HG03457 (cell line): ENCODE data around the gene TICRR.

Source experiments
- ATAC-seq: cut with Tn5 transposase; IDR thresholded peaks from one replicate; pipeline ENCODE4 v1.9.1; 2021; ENCODE audit warnings: moderate number of reproducible peaks; ENCODE audit not compliant: unreplicated experiment

TICRR gene

DNA sequence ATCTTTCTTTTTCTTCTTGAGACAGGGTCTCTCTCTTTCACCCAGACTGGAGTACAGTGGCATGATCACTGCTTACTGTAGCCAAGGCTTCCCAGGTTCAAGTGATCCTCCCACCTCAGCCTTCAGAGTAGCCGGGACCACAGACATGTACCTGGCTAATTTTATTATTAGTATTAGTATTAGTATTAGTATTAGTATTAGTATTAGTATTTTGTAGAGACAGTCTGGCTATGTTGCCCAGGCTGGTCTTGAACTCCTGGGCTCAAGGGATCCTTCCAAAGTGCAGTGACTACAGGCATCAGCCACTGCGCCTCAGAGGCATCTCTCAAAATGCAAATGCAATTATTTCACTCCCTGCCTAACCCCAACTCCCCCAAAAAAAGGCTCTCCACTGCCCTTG, 78.3 kb downstream of the TICRR start:
- no peak for ATAC-seq

DNA sequence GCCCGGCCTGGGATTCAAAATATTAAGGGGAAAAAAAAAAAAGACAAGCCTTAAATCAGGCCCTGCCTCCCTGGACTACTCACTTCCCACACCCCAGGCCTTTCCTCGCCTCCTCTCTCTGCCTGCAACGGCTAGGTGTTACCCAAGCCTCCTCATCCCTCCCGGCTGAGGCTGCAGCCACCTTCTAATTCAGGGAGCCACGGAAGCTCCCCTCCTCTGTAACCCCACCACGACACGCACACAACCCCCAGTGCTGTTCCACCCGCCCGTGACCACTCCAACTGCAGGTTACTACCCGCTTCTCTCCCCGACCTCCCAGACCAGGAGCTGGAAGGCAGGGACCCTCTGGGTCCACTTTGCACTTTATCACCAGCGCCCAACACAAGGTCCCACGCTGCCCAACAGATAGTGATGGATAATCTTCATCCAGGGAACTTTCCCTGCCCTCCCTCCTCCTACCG, 79.1 kb downstream of the TICRR start:
- no peak for ATAC-seq

DNA sequence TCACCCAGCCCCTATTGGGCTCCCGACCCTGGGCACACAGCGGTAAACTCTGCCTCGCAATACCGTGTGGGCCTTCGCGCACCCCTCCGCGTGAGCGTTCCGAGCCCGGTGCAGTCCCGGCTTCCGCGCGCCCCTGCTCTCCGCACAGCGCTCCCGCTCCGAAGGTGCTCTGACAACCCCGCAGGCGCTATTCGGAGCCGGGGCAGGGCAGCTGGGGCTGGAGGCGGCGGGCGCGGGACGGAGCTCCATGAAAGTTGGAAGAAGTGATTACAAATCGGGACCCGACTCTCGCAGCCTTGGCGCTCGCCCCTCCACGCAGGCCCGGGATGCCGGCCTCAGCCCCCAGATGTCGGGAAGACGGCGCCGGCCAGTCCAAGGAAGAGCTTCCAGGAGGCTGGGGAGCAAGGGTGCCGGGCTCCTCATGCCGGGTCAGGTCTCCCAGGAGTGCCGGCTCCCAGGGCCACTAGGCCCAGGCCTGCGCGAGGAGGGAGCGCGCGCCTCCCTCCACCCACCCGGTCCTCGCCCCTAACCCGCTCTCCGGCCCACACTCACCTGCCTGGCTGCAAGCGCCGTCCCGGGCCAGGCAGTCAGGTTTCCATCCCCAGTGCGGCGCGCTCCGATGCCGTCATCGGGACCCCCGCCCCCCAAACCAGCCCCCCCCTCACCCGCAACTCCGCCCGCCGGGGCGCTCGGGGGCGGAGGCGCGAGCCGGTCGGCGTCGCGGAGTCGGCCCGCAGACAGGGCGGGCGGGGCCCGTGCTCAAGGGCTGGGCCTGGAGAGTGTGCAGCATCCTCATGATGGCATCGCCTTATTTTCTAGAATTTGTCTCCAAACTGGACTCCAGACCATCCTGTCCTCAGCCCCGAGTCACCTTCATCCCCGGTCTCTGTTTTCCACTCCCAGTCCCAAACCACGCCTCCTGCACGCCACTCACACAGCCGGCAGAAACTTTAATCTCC, 79.9 kb downstream of the TICRR start, which contains the start of gene KIF7:
Gene KIF7 (minus strand): TSS at position 621 of the 959 bp plus-strand sequence. CDS start 2,537 bp downstream, outside the sequence.
- no peak for ATAC-seq

DNA sequence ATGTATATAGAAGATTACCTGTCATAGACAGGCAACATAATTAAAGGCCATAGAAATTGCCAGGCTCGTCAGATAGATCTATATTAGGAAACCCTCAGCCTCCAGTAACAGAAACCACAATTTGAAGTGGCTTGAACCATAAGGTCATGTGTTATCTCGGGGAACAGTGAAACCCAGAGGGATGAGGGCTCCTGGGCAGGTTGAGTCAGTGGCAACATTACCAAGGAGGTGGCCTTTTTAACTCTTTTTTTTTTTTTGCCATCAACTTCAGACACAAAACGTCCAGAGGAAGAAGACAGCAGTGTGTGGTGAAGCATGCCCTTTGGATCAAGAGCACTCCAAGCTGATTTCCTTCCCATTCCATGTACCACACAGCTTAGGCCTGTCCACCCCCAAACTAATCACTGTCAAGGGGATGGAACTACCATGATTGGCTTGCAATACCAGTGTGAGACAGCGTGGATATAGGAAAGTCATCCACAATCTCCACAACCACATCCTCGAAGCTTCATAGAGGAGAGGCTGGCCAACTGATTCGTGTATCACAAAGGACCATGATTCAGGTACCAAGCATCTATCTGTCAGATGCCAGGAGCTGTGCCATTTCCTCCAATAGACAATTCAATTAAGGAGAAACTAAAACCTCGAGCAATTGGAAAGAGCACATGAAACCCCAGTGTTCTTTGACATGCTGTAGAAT, 81.0 kb downstream of the TICRR start:
- no peak for ATAC-seq

DNA sequence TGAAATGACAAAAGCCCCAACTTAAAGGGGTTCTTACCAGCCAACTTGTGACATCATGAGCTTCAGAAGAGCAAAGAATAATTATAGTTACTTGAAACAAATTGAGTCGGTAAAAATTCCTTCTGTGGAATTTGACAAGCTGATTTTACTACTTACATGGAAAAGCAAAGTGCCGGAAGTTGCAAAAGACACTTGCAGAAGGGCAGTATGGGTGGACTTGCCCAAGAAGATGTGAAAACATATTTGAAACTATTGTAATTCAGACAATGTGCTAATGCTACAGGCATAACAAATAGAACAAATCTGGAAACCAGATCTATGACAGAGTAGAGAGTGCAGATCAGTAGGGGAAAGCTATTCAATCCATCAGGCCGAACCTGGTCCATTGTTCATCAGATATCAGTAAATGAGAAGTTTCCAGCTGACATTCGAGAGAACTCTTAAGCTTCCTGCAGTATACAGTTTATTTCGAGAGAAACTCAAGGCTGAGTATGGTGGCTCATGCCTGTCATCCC, 82.5 kb downstream of the TICRR start:
- no peak for ATAC-seq

DNA sequence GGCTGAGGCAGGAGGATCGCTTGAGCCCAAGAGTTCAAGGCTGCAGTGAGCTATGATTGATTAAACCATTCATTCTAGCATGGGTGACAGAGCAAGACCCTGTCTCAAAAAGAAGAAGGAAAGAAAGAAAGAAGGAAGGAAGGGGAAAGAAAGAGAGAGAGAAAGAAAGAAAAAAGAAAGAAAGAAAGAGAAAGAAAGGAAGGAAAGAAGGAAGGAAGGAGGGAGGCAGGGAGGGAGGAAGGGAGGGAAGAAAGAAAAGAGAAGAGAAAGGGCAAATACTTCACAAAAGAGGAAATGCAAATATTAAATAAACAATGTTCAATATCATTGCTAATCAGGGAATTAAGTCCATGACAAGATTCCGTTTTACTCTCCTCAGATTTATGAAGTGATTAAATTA, 84.0 kb downstream of the TICRR start:
- no peak for ATAC-seq

DNA sequence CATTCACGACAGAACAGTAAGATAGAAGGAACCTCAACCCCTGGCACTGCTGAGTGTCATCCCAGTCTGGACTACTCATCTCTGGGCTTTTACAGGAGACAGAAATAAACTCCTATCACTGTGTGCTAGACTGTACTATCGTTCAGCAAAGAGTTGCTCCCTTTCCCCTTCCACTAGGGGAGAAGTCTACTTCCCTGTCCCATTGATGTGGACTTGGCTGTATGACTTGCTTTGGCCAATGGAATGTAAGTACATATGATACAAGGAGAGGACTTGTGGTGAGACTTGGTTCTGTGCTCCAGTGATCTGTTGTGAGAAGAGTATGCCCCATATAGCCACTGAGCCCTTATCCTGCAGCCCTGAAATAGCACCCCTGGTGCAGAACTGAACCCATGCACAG, 85.3 kb downstream of the TICRR start:
- no peak for ATAC-seq

DNA sequence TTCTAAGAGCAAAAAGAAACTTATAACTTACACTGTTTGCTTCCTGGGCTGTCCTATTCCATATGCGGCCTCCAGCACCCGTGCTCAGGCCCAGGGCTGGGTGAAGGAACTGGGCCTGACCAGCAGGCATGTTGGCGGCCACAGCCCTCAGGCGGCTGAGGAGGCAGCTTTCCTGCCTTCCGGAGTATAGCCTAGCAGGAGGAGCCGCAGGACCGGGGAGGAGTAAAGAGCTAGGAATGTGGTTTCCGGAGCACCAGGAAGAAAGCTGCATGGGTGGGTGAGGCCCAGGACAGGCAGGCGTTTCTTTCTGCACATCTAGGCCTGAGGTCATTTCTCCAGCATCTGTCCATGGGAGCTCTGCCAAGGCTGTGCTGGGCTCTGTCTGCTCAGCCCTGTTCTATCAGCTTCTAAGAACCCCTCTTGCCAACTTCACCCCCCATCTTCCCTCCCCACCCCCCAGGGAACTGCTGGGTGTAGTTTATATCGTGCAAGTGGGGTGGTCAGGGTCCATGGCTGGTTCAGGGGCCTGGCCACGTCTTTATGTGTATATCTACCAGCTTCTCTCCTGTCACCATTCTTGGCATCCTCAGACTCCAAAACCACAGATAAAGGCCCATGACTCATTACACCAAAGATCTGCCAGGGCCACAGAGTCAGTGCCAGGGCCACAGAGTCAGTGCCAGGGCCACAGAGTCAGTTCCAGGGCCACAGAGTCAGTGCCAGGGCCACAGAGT, 87.8 kb downstream of the TICRR start:
- ATAC-seq = no peak

DNA sequence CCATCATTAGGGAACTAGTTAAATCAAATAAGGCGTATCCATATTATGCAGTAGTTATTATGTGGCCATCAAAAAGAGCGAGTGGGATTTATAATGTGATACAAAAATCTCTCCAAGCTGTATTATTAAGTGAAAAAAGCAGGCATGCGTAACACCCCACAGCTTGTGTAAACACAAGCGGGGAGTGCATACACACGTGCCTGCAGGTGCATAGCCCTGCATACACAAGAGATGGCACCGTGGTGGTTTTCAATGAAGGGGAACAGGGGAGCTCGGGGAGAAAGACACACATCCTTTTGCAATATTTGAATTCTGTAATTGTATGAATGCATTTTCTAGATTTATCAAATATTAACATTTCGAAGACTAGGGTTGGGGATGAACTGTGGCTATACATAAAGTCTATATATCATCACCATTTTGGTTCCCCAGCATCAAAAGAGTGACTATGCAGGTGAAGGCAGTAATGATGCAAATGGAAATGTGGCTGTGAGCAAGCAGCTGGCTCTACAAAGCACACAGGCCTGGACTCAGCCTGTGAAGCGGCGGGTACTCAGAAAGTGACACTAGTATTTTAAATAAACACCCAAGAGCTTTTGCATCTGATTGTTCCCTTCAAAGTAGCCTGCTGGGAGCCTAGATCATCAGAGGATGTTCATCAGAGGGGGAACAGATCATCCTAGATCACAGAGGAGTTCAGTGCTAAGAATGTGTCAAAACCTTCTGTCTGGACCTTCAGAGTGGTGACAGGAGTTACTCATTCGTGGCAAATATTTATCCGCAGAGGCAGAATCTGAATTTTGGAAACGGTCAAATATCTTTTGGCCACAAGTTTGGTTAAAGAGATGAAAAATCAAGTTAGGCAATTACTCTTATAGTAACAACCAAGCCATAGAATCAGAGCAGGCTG, 89.4 kb downstream of the TICRR start:
- no peak for ATAC-seq

DNA sequence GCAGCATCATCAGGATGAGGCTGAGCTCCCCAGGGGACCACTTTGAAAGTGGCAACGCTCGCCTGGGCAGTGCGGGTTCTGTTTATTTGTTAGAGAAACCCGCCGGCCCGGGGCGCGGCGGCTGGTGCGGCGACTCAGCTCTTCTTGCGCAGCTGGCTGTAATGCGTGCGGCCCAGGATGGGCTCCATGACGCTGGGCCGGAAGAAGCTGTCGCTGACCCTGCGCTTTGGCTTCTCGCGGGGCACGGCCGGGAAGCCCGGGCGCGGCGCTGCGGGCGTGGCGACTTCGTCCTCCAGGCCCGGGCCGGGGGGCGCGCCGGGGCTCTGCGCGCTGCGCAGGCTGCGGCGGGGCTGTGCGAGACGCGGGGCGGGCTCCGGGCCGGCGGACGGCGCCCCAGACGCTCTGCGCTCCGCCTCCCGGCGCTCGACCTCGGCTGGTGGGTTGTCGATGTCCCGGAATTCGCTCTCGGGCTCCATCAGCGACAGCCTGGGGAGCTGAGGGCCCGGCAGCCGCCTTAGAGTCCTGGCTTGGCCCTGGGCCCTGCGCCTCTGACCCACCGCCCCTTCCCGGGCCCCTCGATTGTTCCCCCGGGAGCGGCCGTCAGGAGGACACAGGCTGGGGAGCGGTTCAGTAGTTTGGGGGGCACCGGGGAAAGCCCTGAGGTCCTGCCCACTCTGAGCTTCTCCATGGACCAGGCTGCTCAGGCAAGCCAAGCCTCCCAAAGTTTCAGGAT, 90.3 kb downstream of the TICRR start:
- ATAC-seq = no peak

DNA sequence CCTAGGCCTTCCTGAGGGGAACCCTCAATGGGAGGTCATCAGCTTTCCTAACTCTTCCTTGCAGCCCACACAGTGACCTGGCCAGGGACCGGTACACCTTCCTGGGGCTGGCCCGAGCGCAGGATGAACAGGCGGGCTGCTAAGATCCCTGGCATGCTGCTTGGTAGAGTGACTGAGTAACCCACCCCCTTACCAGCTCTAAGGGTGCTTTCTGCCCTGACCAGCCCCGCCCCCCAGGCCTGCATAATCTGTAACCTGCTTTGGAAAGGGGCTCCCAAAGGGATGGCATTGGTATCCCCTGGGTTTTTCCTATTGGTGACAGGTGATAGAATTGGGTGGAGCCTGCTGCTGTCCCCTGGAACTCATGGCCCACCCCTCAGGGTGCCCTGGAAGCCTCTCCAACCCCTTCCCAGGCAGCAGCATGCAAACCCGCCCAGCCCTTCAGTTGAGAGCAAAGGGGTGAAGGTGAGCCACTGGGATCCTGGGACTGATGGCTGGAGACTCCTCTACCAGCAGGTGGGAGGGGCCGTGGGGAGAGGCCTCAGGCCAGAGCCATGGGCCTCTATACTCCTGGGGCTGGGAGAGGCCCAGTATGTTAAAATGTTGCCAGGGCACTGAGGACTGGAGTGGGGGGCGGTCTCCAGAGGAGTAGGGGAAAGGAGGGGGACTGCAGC, 91.1 kb downstream of the TICRR start:
- ATAC-seq = no peak

DNA sequence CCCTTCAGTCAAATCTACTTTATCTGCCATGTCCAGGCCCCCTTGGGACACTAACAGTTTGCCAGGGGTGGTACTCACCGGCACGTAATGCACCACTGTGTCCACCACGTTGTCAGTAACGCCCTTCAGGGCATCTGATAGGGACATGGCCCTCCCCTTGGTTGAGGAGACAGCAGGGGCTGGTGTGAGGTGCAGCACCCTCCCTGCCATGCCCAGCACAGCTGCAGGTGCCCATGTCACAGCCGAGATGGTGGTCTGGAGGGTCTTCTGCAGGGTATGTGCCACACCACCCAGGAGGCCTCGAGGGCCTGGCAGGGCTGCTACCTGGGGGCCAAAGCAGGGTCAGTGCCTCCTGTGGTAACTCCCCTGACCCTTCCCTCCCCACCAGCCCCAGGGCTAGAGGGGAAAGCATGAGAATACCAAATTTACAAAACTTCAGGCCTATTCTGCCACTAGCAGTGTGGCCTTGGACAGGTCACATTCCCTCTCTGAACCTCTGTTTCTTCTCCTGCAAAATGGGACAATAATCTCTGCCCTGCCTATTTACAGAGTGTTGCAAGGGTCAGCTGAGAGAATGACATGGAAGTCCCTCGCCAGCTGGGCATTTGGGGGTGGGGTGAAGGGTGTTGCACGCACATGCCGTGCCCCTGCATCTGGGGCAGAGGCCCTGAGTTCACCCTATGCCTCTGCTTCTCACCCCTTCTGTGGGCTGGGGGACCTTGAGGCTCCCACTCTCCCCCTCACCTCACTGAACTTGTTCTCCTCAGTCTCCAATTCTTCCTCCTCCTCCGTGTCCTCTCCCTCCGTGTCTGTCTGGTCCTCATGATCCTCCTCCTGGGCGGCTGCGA, 91.8 kb downstream of the TICRR start:
- ATAC-seq = no peak

DNA sequence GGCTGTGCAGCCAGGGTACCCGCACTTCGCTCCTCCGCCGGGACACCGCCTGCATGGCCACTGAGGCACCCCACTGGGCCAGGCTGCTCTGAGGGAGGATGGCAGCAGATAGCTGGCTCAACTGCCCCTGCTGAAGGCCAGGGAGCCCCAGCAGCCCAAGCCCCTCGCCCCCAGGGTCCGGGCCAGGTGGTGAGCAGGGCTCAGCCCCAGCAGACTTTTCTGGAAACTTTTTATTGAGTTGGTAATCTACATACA, 92.4 kb downstream of the TICRR start:
- no peak for ATAC-seq

DNA sequence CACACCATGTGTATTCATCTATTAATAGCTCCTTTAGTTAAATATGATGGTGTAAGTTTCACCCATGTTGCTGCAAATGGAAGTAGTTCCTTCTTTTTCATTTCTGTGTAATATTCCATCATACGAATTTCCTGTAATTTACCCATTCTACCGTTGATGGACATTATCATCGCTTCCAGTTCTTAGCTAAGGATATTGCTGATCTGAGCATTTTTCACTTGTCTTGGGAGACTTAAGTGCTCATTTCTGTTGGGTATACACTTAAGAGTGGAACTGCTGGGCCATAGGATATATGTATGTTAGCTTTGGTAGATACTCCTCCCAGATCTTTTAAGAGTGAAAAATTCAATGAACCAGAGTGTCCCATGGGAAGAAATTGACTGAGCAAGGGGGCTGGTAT, 92.9 kb downstream of the TICRR start:
- ATAC-seq = no peak

DNA sequence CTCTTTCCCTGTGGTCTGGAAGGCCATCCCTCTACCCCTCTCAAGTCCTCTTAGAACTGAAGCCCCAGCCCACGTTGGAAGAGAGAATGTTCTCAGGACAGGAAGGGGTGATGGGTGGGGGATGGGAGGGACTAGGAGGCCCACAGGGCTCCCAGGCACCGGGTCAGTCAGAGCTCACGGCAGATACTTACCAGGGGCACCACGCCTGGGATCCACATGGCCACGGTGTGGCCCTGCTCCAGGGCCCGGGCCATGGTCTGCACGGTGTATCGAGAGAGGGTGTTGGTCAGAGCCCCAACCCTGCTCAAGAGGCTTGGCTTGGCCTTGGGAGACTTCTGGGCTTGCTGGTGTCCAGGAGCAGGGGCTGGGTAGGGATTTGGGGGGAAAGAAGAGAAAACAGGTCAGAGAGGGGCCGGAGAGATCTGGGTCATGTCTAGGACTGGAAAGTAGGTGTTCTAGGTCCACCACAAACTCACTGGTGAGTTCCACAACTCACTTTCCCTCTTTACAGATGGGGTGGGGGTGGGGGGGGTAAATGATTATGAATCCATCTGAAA, 94.1 kb downstream of the TICRR start:
- no peak for ATAC-seq

DNA sequence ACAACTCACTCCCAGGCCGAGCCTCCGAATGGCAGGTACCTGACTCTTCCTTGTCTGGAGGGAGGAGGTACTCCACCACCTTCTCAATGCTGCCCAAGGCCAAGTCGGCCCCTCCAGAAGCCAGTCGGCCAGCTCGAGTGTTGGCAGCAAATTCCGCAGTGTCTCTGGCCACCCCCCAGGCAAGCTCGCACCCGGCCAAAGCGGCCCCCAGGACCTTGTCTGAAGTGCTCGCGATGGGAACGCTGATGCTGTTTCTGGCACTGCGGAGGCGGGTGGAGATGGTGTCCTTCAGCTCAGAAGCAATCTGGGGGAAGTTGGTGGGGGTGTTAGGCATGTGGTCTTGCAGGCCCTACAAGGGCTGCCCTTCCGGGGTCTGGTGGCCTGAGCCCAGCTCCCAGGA, 94.7 kb downstream of the TICRR start:
- ATAC-seq = no peak

DNA sequence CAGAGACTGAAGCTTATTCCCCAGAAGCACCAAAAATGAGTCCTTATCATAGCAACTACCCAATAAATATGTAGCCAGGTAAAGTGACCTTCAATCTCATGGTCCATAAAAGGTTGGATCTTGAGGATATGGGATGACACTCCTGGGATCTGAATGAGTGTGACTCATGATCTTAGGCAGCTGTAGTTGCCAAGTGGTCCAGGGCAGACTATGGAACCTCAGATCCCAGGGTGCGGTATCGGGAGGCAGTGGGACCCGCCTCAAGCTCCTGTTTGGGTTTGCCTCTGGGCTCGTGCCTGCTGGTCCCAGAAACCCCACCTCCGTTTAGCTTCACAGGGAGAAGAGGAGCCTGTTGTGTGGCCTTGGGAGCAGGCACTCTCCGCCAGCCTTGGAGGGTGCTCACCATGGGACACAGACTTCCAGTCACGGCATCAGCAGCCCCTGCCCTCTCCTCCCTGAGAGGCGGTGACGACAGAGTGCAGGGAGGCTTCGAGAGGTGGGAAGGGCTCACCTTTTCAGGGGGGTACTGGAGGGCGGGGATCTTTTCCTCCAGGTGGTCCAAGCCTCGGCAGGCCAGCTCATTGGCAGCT, 95.8 kb downstream of the TICRR start:
- ATAC-seq = no peak

DNA sequence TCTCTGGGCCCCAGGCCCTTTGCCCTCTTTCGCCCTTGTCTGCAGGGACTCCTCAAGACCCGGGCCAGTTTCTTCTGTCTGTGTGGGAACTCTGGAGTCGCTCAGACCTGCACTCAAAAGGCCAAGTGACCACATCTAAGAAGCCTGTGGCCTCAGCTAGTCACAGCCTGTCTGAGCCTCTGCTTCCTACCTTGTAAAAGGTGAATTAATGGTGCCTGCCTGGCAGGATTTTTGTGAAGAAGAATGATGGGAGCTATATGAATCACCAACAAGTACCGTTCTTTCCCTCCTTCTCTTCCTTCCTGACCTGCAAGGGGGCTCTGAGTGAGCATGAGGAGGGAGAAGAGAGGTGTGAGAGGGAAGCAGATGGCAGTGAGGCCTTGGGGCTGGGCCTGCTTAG, 96.4 kb downstream of the TICRR start:
- no peak for ATAC-seq
